ENCODE data around the gene TWSG1.

- TF ChIP-seq POLR2A (IDR thresholded peaks at IDR 0.05): no peak
- TF ChIP-seq EP300 (IDR thresholded peaks at IDR 0.05): no peak
These were observed 45.5 kb downstream of the TWSG1 start for GRCh38 chr18:9380101-9380500.
